ENCODE data around the gene ANKRD13C.
A peak's percentile ranks its signal among the peaks of the same experiment; 100 is the strongest.

ANKRD13C gene

GRCh38 chr1:70231475-70231874, 123.0 kb downstream of the ANKRD13C start (continued):
- TF ChIP-seq CSRNP3 (CRISPR knock-in tag; IDR thresholded peaks at IDR 0.05) = no peak
- TF ChIP-seq ZNF8 (CRISPR knock-in tag; IDR thresholded peaks at IDR 0.05) = no peak
- no peak for TF ChIP-seq CSDC2 (CRISPR knock-in tag; IDR thresholded peaks at IDR 0.05)
- no peak for TF ChIP-seq ISL1 (CRISPR knock-in tag; IDR thresholded peaks at IDR 0.05)

- no peak for TF ChIP-seq CSDC2 (CRISPR knock-in tag; IDR thresholded peaks at IDR 0.05)
- TF ChIP-seq ZFP3 (CRISPR knock-in tag; IDR thresholded peaks at IDR 0.05) = no peak
- TF ChIP-seq PATZ1 (CRISPR knock-in tag; IDR thresholded peaks at IDR 0.05; ENCODE audit: borderline replicate concordance) = no peak
- TF ChIP-seq ZNF8 (CRISPR knock-in tag; IDR thresholded peaks at IDR 0.05) = no peak
- TF ChIP-seq ESRRG (CRISPR knock-in tag; IDR thresholded peaks at IDR 0.05) = no peak
- no peak for TF ChIP-seq ZFP30 (CRISPR knock-in tag; IDR thresholded peaks at IDR 0.05)
- no peak for TF ChIP-seq POU6F1 (CRISPR knock-in tag; IDR thresholded peaks at IDR 0.05; ENCODE audit: borderline replicate concordance, low read depth)
- ATAC-seq = no peak
Measured at GRCh38 chr1:70228670-70229069, 125.9 kb downstream of the ANKRD13C start.

- peak; percentile 76 for ATAC-seq
- TF ChIP-seq ZNF565 (CRISPR knock-in tag; conservative IDR thresholded peaks at IDR 0.05; ENCODE audit: low read depth) = no peak
- no peak for TF ChIP-seq ZC3H10 (CRISPR knock-in tag; IDR thresholded peaks at IDR 0.05)
- TF ChIP-seq BACH2 (CRISPR knock-in tag; IDR thresholded peaks at IDR 0.05; ENCODE audit: borderline replicate concordance) = no peak
- TF ChIP-seq ISL1 (CRISPR knock-in tag; IDR thresholded peaks at IDR 0.05) = no peak
- no peak for TF ChIP-seq ZFP30 (CRISPR knock-in tag; IDR thresholded peaks at IDR 0.05)
- no peak for TF ChIP-seq POU6F1 (CRISPR knock-in tag; IDR thresholded peaks at IDR 0.05; ENCODE audit: borderline replicate concordance, low read depth)
Measured at GRCh38 chr1:70227439-70227838, 127.1 kb downstream of the ANKRD13C start.

GRCh38 chr1:70224954-70225353, 129.6 kb downstream of the ANKRD13C start:
- ATAC-seq = no peak
- TF ChIP-seq ISL1 (CRISPR knock-in tag; IDR thresholded peaks at IDR 0.05) (no peak), TSHZ2 (CRISPR knock-in tag; IDR thresholded peaks at IDR 0.05) (no peak), GLIS3 (CRISPR knock-in tag; IDR thresholded peaks at IDR 0.05) (no peak), RARB (CRISPR knock-in tag; IDR thresholded peaks at IDR 0.05) (no peak), ZNF70 (CRISPR knock-in tag; IDR thresholded peaks at IDR 0.05) (no peak), ARNTL (CRISPR knock-in tag; IDR thresholded peaks at IDR 0.05; ENCODE audit: borderline replicate concordance, low read depth) (no peak), ZNF565 (CRISPR knock-in tag; conservative IDR thresholded peaks at IDR 0.05; ENCODE audit: low read depth) (no peak), ZC3H10 (CRISPR knock-in tag; IDR thresholded peaks at IDR 0.05) (no peak), TCF4 (CRISPR knock-in tag; IDR thresholded peaks at IDR 0.05; ENCODE audit: borderline replicate concordance) (no peak), BACH2 (CRISPR knock-in tag; IDR thresholded peaks at IDR 0.05; ENCODE audit: borderline replicate concordance) (no peak), CREB5 (CRISPR knock-in tag; IDR thresholded peaks at IDR 0.05; ENCODE audit: low read depth) (no peak), PPARA (CRISPR knock-in tag; IDR thresholded peaks at IDR 0.05; ENCODE audit: borderline replicate concordance) (no peak), POU6F1 (CRISPR knock-in tag; IDR thresholded peaks at IDR 0.05; ENCODE audit: borderline replicate concordance, low read depth) (no peak), CSDC2 (CRISPR knock-in tag; IDR thresholded peaks at IDR 0.05) (no peak), OSR1 (CRISPR knock-in tag; IDR thresholded peaks at IDR 0.05) (no peak), SNAI2 (CRISPR knock-in tag; IDR thresholded peaks at IDR 0.05) (no peak), ZFP30 (CRISPR knock-in tag; IDR thresholded peaks at IDR 0.05) (no peak), ZFP3 (CRISPR knock-in tag; IDR thresholded peaks at IDR 0.05) (no peak), TOX (CRISPR knock-in tag; IDR thresholded peaks at IDR 0.05; ENCODE audit: borderline replicate concordance) (no peak)

Measured in SK-N-SH treated with all-trans-retinoic acid at 6 μM for 48 hours (cell line).